B cell (primary cell): Measurements from ENCODE around the gene SLC43A3.

Experiments
- EZH2 ChIP-seq: IDR thresholded peaks from 2 replicates; pipeline ENCODE4 v1.6.1; 2012; ENCODE audit warnings: borderline replicate concordance, low read depth, mild to moderate bottlenecking, moderate library complexity, low read length; ENCODE audit not compliant: insufficient read depth, poor library complexity, severe bottlenecking
- TF ChIP-seq, protein P1 (sequence below): fragments of 200-600 bp; IDR thresholded peaks from one replicate; pipeline ENCODE4 v1.8.0; 2022; ENCODE audit warnings: antibody characterized with exemption, mild to moderate bottlenecking

DNA sequence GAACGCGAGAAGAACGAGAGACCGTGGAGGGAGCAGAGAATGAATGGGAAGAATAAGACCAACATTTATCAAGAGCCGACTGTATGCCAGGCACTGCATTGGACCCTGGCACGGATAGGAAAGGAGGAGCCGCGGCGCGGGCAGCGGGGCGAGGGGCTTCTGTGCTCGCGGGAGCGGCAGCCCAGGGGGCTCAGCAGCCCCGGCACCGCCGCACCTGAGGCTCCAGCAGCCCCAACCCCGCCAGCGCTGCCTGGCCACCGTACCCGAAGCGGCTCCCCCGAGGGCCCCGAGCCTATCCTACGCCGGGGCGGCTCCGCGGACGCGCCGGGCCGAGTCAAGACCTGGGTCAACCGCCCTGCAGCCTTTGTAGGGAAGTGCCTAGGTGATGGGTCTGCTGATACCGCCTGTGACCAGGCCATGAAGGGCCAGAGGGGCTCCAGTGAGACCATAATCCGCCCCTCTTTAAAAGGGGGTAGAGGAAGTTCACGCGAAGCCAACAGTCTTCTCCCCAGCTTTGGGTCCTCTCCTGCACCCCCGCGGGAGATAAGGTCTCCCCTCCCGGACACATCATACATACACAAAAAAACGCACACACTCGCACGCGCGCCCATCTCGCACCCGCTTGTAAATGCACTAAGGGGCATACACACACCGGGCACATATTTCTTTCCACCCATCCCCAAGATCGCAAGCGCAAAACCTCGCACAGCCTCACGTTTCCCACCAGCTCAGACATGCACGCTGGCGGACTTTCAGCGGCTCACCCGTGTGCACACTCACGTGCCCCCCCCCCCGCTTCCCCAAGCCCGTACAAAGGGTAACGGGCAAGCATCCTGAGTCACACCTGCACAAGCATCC is 32.5 kb upstream of the SLC43A3 start:
- TF ChIP-seq, protein P1, sequence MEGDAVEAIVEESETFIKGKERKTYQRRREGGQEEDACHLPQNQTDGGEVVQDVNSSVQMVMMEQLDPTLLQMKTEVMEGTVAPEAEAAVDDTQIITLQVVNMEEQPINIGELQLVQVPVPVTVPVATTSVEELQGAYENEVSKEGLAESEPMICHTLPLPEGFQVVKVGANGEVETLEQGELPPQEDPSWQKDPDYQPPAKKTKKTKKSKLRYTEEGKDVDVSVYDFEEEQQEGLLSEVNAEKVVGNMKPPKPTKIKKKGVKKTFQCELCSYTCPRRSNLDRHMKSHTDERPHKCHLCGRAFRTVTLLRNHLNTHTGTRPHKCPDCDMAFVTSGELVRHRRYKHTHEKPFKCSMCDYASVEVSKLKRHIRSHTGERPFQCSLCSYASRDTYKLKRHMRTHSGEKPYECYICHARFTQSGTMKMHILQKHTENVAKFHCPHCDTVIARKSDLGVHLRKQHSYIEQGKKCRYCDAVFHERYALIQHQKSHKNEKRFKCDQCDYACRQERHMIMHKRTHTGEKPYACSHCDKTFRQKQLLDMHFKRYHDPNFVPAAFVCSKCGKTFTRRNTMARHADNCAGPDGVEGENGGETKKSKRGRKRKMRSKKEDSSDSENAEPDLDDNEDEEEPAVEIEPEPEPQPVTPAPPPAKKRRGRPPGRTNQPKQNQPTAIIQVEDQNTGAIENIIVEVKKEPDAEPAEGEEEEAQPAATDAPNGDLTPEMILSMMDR, result no peak
- peak; percentile 93 for TF ChIP-seq EZH2
